Measurements from ENCODE around the gene AGER.

AGER gene

DNA sequence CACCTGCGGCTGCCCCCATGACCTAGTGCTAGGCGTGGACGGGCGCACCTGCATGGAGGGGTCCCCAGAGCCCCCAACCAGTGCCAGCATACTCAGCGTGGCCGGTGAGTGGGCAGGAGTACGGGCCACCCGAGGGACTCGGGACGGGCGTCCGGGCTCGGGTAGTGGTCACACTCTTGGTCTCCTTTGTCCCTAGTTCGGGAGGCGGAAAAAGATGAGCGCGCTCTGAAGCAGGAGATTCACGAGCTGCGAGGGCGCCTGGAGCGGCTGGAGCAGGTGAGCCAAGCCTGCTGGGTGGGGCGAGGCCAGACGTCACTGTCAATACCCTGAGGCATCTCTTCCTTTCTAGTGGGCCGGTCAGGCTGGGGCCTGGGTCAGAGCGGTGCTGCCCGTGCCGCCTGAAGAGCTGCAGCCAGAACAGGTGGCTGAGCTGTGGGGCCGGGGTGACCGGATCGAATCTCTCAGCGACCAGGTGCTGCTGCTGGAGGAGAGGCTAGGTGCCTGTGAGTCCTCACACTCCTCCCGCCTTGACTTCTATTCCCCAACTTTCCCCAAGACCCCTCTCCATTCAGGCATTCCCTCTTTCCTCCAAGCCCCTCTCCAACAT, 16.8 kb downstream of the AGER start:
- TF ChIP-seq CTCF (IDR thresholded peaks at IDR 0.05), result no peak
- no peak overlapping the region for H3K4me3 ChIP-seq
- peak; percentile 68 for DNase-seq (ENCODE audit: low spot score)
- peak overlapping the region in 1 of 2 donors; percentile 45 for H3K27ac ChIP-seq

DNA sequence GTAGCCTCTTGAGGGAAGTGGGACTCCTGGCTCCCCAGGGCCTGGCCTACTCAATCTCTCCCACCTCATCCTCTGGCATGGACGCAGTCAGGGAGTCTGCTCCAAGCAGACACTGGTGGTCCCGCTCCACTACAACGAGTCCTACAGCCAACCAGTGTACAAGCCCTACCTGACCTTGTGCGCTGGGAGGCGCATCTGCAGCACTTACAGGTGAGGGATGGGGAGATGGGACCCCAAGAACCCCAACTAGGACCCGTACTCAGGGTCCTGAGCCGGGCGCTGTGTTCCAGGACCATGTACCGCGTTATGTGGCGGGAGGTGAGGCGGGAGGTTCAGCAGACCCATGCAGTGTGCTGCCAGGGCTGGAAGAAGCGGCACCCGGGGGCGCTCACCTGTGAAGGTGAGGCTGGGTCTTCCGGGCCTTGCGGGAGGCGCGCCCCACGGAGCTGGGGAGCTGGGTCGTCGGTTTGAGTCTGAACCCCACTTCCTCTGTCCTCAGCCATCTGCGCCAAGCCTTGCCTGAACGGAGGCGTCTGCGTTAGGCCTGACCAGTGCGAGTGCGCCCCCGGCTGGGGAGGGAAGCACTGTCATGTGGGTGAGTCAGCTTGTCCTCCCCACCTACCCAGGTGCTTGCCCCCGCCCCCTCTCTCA, 17.5 kb downstream of the AGER start:
- DNase-seq (ENCODE audit: low spot score), result peak; percentile 71
- peak overlapping the region in 1 of 2 donors; percentile 45 for H3K27ac ChIP-seq
- no peak overlapping the region for H3K4me3 ChIP-seq
- TF ChIP-seq CTCF (IDR thresholded peaks at IDR 0.05), result no peak

DNA sequence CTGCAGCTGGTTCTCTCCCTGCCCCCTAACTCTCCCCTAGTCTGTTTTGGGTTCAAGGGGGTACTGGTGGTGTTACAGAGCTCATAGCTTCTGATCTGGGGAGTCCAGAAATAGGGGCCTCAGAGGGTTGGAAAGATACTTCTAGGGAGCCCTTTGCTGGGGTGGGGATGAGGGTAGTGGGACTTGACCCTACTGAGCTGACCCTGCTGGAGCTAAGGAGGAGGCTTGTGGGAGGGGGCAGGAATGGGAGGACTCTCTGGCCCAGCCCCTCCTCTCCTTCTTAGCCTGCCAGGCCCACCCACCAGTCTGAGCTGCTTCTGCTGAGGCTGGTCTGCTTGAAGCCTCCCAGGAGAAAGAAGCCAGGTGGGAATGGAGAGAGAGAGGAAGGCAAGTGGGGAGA, 19.8 kb downstream of the AGER start, which contains the start of gene EGFL8:
TSS of gene EGFL8 (plus strand) at position 301 of the 400 bp plus-strand sequence. CDS start 1,571 bp downstream, outside the sequence.
- no peak for DNase-seq (ENCODE audit: low spot score)
- H3K4me3 ChIP-seq, result no peak within 1 kb of the TSS
- no peak for TF ChIP-seq CTCF (IDR thresholded peaks at IDR 0.05)
- peak within 1 kb of the TSS in 1 of 2 donors; percentile 52 for H3K27ac ChIP-seq

GRCh38 chr6:32163559-32164258, 20.3 kb downstream of the AGER start:
- no peak for DNase-seq (ENCODE audit: low spot score)
- TF ChIP-seq CTCF (IDR thresholded peaks at IDR 0.05), result no peak
- Histone ChIP-seq H3K4me3 (no peak overlapping the region), H3K27ac (peak overlapping the region in 1 of 2 donors; percentile 52)

- TF ChIP-seq CTCF (IDR thresholded peaks at IDR 0.05), result no peak
- DNase-seq (ENCODE audit: low spot score), result no peak
- Histone ChIP-seq H3K27ac (no peak overlapping the region), H3K4me3 (no peak overlapping the region)
Measured at GRCh38 chr6:32158052-32158451, 26.0 kb downstream of the AGER start.

DNA sequence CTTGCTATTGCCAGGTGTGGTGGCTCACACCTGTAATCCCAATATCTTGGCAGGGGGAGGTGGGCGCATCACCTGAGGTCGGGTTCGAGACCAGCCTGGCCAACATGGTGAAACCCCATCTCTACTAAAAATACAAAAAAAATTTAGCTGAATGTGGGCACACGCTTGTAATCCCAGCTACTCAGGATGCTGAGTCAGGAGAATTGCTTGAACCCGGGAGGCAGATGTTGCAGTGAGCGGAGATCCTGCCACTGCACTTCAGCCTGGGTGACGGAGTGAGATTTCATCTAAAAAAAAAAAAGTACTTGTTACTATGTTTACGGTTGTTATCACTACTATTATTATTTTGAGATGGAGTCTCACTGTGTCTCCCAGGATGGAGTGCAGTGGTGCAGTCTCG, 27.2 kb downstream of the AGER start:
- Histone ChIP-seq H3K27ac (no peak overlapping the region), H3K4me3 (no peak overlapping the region)
- TF ChIP-seq CTCF (IDR thresholded peaks at IDR 0.05), result no peak
- DNase-seq (ENCODE audit: low spot score), result no peak
